Nasal cavity respiratory epithelium epithelial cell of viscerocranial mucosa (primary cell): ENCODE data around the gene SMIM44. TPM values are rescaled to one million over a fixed set of nuclear protein-coding genes. Genes with fewer than 3 reads are reported as not detected.

Source experiments
- total RNA-seq: library from RNA; depleted of rRNA; stranded (reverse); fragments of >200 nt; gene quantifications from 2 replicates; pipeline ENCODE4 v1.2.3, GENCODE V29; 2014

Gene SMIM44
- not detected in 2 replicates for total RNA-seq

DNA sequence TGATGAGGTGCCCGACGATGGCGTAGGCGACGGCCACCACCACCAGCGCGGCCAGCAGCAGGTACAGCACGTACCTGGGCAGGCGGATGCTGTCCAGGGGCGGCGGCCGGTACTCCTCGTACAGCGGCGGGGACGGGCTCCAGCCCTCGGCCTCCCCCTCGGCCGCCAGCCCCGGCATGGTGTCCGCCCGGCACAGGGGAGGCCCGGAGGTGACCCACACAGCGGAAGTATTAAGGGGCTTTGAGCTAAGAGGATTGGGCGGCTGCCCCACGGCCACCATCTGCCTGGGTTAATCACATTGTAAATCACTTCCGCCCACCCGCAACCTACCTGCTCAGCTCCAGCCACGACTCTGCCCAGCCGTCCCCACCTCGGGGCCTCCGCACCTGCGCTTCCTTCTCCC, at the start of gene SMIM44:
Gene SMIM44 (minus strand): TSS at position 216 of the 403 bp plus-strand sequence. CDS start 38 bp downstream, at position 178.

DNA sequence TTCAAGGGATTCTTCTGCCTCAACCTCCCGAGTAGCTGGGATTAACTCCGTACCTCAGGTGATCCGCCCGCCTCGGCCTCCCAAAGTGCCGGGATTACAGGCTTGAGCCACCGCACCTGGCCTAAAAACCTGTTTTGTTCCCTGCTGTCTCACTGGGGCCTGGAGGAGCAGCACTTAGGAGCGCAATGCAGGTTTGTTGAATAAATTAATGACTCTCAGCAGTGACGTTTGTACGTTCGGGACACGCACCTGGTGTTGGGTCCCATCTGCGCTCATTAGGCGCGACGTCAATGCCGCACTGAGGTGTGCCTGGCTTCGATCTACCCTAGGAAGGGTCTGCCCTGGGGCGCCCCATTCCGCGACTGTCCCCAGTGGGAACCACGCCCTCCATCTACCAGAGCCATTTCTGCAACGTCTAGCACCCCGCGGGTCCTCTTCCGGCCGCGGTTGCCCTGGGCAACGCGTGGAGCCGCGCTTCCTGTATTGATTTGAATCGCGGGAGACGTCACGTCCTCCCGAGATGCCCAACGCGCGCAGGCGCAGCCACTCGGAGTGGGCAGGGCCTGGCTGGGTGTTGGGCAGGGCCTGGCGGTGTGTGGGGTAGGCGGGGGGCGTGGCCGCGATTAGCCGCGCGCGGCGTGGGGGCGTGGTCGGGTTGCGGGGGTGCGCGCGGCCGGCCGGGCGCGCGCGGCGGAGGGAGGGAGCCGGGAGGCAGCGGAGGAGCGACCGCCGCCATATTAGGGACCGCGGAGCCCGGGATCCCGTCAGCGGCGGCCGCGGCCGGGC, 22.6 kb upstream of the SMIM44 start, which contains the start of gene FZR1:
Gene FZR1 (plus strand): TSS at position 714 of the 786 bp plus-strand sequence. CDS start 16,679 bp downstream, outside the sequence.

DNA sequence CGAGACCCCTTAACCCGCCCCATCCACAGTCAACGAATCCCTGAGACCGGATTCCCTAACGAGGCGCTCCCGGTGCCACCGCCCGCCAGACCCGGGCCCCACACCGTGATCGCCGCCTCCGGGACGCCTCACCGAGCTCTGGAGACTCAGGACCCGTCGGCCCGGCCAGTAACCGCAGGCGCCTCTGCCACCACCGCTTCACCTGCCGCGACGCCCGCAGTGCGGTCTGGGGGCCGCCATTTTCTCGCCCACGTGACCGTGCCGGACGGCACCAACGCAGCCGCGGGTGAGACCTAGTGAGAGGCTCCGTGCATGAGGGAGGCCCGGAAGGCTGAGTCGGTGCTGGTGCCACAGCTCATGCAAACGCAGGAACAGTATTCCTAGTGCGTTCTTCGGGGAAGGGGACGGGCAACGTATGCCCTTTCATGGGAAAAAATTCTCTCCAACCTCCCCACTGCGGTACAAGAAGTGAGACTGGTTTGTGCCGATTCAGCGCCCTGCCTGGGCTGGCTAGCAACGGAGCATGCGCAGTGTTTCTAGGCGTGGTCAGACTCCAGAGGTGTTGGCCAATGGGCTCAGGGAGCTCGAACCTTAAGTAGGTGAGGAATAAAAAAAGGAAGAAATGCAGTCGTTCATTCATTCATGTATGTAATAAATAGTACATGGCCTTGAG, 17.3 kb upstream of the SMIM44 start, which contains the start of gene DOHH:
Gene DOHH (minus strand): TSS at position 246 of the 673 bp plus-strand sequence. CDS start 3,860 bp downstream, outside the sequence.

GRCh38 chr19:3480383-3481091, 2.7 kb downstream of the SMIM44 start, which contains the start of gene SMIM24:
TSS of gene SMIM24 (minus strand) at chr19:3480525. CDS start at chr19:3480463, 62 bp downstream.

Other genes with a start within 250 kb of the SMIM44 start
- gene NFIC, start 116.9 kb downstream of the SMIM44 start, total RNA-seq = 13.3 and 75.2 TPM in 2 replicates
- gene SMIM24, start 2.9 kb downstream of the SMIM44 start, total RNA-seq = not detected in 2 replicates
- 14.7 and 18.5 TPM in 2 replicates for gene DOHH, start 17.2 kb upstream of the SMIM44 start, total RNA-seq
- 27.3 and 45.1 TPM in 2 replicates for gene FZR1, start 22.9 kb upstream of the SMIM44 start, total RNA-seq
- gene TEKTIP1, start 55.7 kb upstream of the SMIM44 start, total RNA-seq = 0.14 TPM in 1 of 2 replicates, not detected in the other
- gene MFSD12, start 74.1 kb upstream of the SMIM44 start, total RNA-seq = 80.3 and 174 TPM in 2 replicates
- 47.4 and 60.1 TPM in 2 replicates for gene HMG20B, start 89.5 kb upstream of the SMIM44 start, total RNA-seq
- gene GIPC3, start 102.0 kb upstream of the SMIM44 start, total RNA-seq = not detected in 2 replicates
- gene TBXA2R, start 123.4 kb upstream of the SMIM44 start, total RNA-seq = 0.21 TPM in 1 of 2 replicates, not detected in the other
- 23.2 and 34.0 TPM in 2 replicates for gene CACTIN, start 143.3 kb upstream of the SMIM44 start, total RNA-seq
- gene PIP5K1C, start 217.0 kb upstream of the SMIM44 start, total RNA-seq = 5.5 and 31.3 TPM in 2 replicates
- 1.0 and 4.4 TPM in 2 replicates for gene TJP3, start 224.9 kb upstream of the SMIM44 start, total RNA-seq